ENCODE results near the gene RBM8A.

RBM8A gene

GRCh38 chr1:145960468-145961108, 33.3 kb upstream of the RBM8A start (continued):
- TF ChIP-seq BCL6B (tag by site-specific recombination; IDR thresholded peaks at IDR 0.05) (no peak), ZNF530 (tag by site-specific recombination; IDR thresholded peaks at IDR 0.05; ENCODE audit: low read depth) (no peak), ZNF26 (tag by site-specific recombination; IDR thresholded peaks at IDR 0.05) (no peak), SALL2 (tag by site-specific recombination; IDR thresholded peaks at IDR 0.05; ENCODE audit: borderline replicate concordance) (no peak), MZF1 (tag by site-specific recombination; IDR thresholded peaks at IDR 0.05; ENCODE audit: borderline replicate concordance) (no peak), RBAK (tag by site-specific recombination; IDR thresholded peaks at IDR 0.05) (no peak), ZBTB6 (tag by site-specific recombination; IDR thresholded peaks at IDR 0.05) (peak; percentile 59; the same call in 1 of the 2 replicates), ZNF146 (tag by site-specific recombination; IDR thresholded peaks at IDR 0.05) (no peak), ZNF677 (tag by site-specific recombination; IDR thresholded peaks at IDR 0.05) (no peak), HOXD13 (CRISPR knock-in tag; IDR thresholded peaks at IDR 0.05; ENCODE audit: borderline replicate concordance) (no peak), CTCF (tag by site-specific recombination; IDR thresholded peaks at IDR 0.05) (peak; percentile 92), ZNF211 (tag by site-specific recombination; IDR thresholded peaks at IDR 0.05; ENCODE audit: low read depth) (no peak), ZNF621 (tag by site-specific recombination; IDR thresholded peaks at IDR 0.05) (no peak), ZNF670 (tag by site-specific recombination; IDR thresholded peaks at IDR 0.05; ENCODE audit: low read depth) (no peak), ZNF510 (tag by site-specific recombination; IDR thresholded peaks at IDR 0.05; ENCODE audit: insufficient replicate concordance) (no peak), ZNF473 (tag by site-specific recombination; IDR thresholded peaks at IDR 0.05) (no peak), ELK4 (IDR thresholded peaks at IDR 0.05; ENCODE audit: borderline replicate concordance, low read depth, low read length) (no peak), ZNF19 (tag by site-specific recombination; IDR thresholded peaks at IDR 0.05; ENCODE audit: low read depth) (no peak), ZBTB44 (tag by site-specific recombination; IDR thresholded peaks at IDR 0.05) (no peak), KLF8 (tag by site-specific recombination; IDR thresholded peaks at IDR 0.05) (peak; percentile 19; the same call in 1 of the 2 replicates), IKZF3 (tag by site-specific recombination; IDR thresholded peaks at IDR 0.05) (peak; percentile 71), OVOL3 (tag by site-specific recombination; IDR thresholded peaks at IDR 0.05) (no peak), ZNF24 (tag by site-specific recombination; IDR thresholded peaks at IDR 0.05) (no peak), ZNF335 (tag by site-specific recombination; conservative IDR thresholded peaks at IDR 0.05) (peak; percentile 95), ZNF791 (tag by site-specific recombination; IDR thresholded peaks at IDR 0.05) (no peak), ZIC2 (tag by site-specific recombination; IDR thresholded peaks at IDR 0.05) (peak; percentile 68), ZFHX2 (tag by site-specific recombination; conservative IDR thresholded peaks at IDR 0.05) (no peak), EGR2 (tag by site-specific recombination; IDR thresholded peaks at IDR 0.05; ENCODE audit: low read depth) (no peak), PRDM1 (tag by site-specific recombination; IDR thresholded peaks at IDR 0.05) (peak; percentile 25; the same call in 1 of the 2 replicates), ZBTB20 (tag by site-specific recombination; IDR thresholded peaks at IDR 0.05) (peak; percentile 94), ZNF362 (tag by site-specific recombination; IDR thresholded peaks at IDR 0.05) (no peak), ZNF157 (tag by site-specific recombination; IDR thresholded peaks at IDR 0.05) (no peak)
